Gastrocnemius medialis (tissue), 4 donors: ENCODE measurements around the gene PANK3. TPM values are rescaled to one million over a fixed set of nuclear protein-coding genes. Genes with fewer than 3 reads are reported as not detected.

Experiments
- ATAC-seq, 2 donors: fragments of 150-250 bp; one replicate each; pipeline ENCODE4 v1.9.1; 2016
- DNase-seq, 2 donors: peaks; one replicate each; pipeline ENCODE4 v3.0.0-alpha.2; 2019
- H3K27ac ChIP-seq, 4 donors: fragments of 200-600 bp; sonication (generic); 1 replicate in 1 of 4; 2 replicates in 3 of 4; pipeline ENCODE4 v1.5.1; 2016 to 2018; ENCODE audit warnings: mild to moderate bottlenecking in 2 of 4, moderate library complexity in 1 of 4
- H3K27me3 ChIP-seq, 3 donors: fragments of 200-600 bp; sonication (generic) in 2 of 3; 1 replicate in 1 of 3; 2 replicates in 2 of 3; pipeline versions ENCODE4 v1.5.1 to v1.6.0; 2016 to 2019; ENCODE audit warnings: mild to moderate bottlenecking in 1 of 3, moderate library complexity in 1 of 3
- H3K36me3 ChIP-seq, 2 donors: fragments of 200-600 bp; sonication (generic) in 1 of 2; one replicate each; pipeline ENCODE4 v1.5.1; 2017 to 2018
- H3K4me1 ChIP-seq, 2 donors: fragments of 200-600 bp; sonication (generic) in 1 of 2; one replicate each; pipeline ENCODE4 v1.5.1; 2016 to 2017; ENCODE audit warnings: mild to moderate bottlenecking in 2 of 2
- H3K4me3 ChIP-seq, 4 donors: fragments of 200-600 bp; sonication (generic) in 3 of 4; 1 replicate in 1 of 4; 2 replicates in 3 of 4; pipeline ENCODE4 v1.5.1; 2016 to 2019; ENCODE audit warnings: mild to moderate bottlenecking in 2 of 4
- H3K9me3 ChIP-seq, 3 donors: fragments of 200-600 bp; sonication (generic) in 2 of 3; 1 replicate in 1 of 3; 2 replicates in 2 of 3; pipeline ENCODE4 v1.5.1; 2016 to 2019
- CTCF ChIP-seq, 5 experiments: fragments of 450-650 bp in 3 of 5; fragments of 200-600 bp in 2 of 5; sonication (generic) in 2 of 5; IDR thresholded peaks in 4 of 5; conservative IDR thresholded peaks in 1 of 5; 1 replicate in 4 of 5; 2 replicates in 1 of 5; pipeline ENCODE4 v1.5.1; 2016 to 2019; ENCODE audit warnings: antibody characterized with exemption in 5 of 5, mild to moderate bottlenecking in 3 of 5, moderate library complexity in 3 of 5
- POLR2A ChIP-seq, 2 donors: fragments of 450-650 bp; IDR thresholded peaks; one replicate each; pipeline ENCODE4 v1.6.1; 2017; ENCODE audit warnings: antibody characterized with exemption in 2 of 2, mild to moderate bottlenecking in 2 of 2, moderate library complexity in 2 of 2
- in situ Hi-C, 4 donors: fragments of 200-750 bp; cut with MboI; loops; one replicate each; pipeline versions ENCODE4 v1.15.0 to v1.8.0; 2017; ENCODE audit warnings: low sequenced_read_pairs in 4 of 4
- intact Hi-C: fragments of 100-400 bp; cut with DNase I; formaldehyde crosslinking; loops from one replicate; pipeline ENCODE4 v1.15.1; 2023; ENCODE audit warnings: low total_unique reads
- total RNA-seq, 4 donors: library from RNA; depleted of rRNA; stranded (reverse); fragments of >200 nt; gene quantifications; one replicate each; pipeline versions ENCODE4 v1.1.0 to v1.2.3, GENCODE V29; 2016

PANK3 gene
- total RNA-seq, 4 donors from 2014 or later = 14.5 to 23.5 (median 16.1) TPM

DNA sequence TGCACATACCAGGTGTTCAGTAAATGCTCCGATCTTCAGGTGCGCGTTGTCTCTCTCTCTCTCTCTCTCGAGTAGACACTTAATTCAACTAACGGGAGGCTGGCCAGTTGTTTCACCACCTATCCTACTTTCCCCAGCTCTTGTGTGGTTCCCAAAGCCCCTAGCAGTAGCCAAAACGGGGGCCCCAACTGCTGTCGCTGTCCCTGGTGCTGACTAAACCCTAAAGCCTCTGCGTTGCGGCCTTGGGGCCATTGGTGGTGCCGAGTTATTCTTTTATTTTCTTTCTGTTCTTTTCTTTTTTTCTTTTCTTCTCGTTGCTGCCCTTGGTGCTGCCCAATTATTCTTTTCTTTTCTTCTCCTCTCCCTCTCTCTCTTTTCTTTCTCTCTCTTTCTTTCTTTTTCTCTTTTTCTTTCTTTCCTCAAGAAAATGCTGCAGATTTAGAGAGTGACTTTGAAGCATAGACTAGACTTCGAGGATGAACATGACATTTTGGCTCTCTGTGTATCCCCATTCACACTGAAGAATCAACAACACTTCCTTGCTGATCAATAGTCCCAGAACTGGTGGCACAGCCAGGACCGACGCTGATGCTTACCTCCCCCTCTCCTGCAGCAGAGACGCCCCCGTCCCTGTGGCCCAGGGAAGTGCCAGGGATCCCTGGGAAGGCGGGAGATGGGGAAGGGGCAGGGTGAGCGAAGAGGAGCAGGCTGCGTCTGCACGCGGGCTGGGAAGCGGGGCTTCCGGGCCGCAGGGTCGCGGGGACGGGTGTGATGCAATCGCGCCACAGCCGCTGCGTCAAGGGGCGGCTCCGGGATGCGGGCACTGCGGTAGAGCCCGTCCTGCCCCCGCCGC, 50.4 kb downstream of the PANK3 start, which contains the start of gene FBLL1:
Gene FBLL1 (plus strand): TSS at position 785 of the 853 bp plus-strand sequence. CDS start 200 bp downstream, outside the sequence.
- no peak for TF ChIP-seq POLR2A (IDR thresholded peaks at IDR 0.05)
- TF ChIP-seq CTCF (IDR thresholded peaks at IDR 0.05 in 4 of 5, conservative IDR thresholded peaks at IDR 0.05 in 1 of 5) = no peak
- peak within 1 kb of the TSS in 3 of 4 donors; percentile 5 to 33 (median 25) for H3K4me3 ChIP-seq
- in situ Hi-C loops = no loop called here
- no peaks in the 10 kb centered on the region for H3K4me1 ChIP-seq
- H3K27me3 ChIP-seq = peaks cover 29 to 44% (median 39%) of the 10 kb centered on the region in 3 donors
- intact Hi-C loops = no loop called here
- no peaks in the 10 kb centered on the region for H3K36me3 ChIP-seq
- DNase-seq (no peak), ATAC-seq (no peak)
- H3K9me3 ChIP-seq = no peaks in the 10 kb centered on the region
- H3K27ac ChIP-seq = no peak within 1 kb of the TSS

- no peak overlapping the region for H3K27ac ChIP-seq
- no peaks in the 10 kb centered on the region for H3K9me3 ChIP-seq
- H3K27me3 ChIP-seq = peaks cover 29 to 43% (median 39%) of the 10 kb centered on the region in 3 donors
- ATAC-seq (no peak), DNase-seq (no peak)
- TF ChIP-seq POLR2A (IDR thresholded peaks at IDR 0.05) (no peak), CTCF (IDR thresholded peaks at IDR 0.05 in 4 of 5, conservative IDR thresholded peaks at IDR 0.05 in 1 of 5) (no peak)
- no peak overlapping the region for H3K4me3 ChIP-seq
- in situ Hi-C loops (no loop called here), intact Hi-C loops (no loop called here)
- H3K36me3 ChIP-seq = no peaks in the 10 kb centered on the region
- H3K4me1 ChIP-seq = no peaks in the 10 kb centered on the region
Observed at GRCh38 chr5:168527756-168528295, 51.3 kb downstream of the PANK3 start.

GRCh38 chr5:168525856-168526255, 53.3 kb downstream of the PANK3 start:
- no peak for ATAC-seq
- in situ Hi-C loops = no loop called here
- intact Hi-C loops = no loop called here

DNA sequence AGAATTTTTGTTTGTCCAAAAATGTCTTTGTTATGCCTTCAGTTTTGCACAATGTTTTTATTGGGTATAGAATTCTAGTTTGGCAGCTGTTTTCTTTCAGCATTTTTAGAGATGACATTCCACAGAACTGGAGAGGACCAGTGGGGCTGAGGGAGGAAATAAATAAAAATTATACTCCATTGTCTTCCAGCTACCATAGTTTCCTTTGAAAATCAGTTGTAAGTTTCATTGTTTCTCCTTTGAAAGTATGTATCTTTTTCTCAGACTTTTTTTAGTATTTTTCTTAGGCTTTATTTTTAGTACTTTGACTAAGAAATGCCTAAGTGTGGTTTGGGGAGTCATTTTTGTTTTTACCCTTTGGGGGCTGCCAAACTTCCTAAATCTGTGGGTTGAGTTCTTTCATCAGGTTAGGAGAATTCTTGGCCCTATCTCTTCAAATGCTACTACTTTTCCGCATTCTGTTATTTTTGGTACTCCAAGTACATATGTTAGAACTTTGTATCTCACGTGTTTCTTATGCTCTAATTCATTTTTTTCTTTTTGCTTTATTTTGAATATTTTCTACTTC, 65.2 kb downstream of the PANK3 start:
- no peak for TF ChIP-seq CTCF (IDR thresholded peaks at IDR 0.05 in 4 of 5, conservative IDR thresholded peaks at IDR 0.05 in 1 of 5)
- H3K9me3 ChIP-seq = no peaks in the 10 kb centered on the region
- DNase-seq = no peak
- ATAC-seq = no peak
- H3K27me3 ChIP-seq = no peaks in the 10 kb centered on the region
- peaks cover 5 to 99% of the 10 kb centered on the region in 2 donors for H3K36me3 ChIP-seq
- intact Hi-C loops = no loop called here
- no peak overlapping the region for H3K27ac ChIP-seq
- no peak overlapping the region for H3K4me3 ChIP-seq
- in situ Hi-C loops = no loop called here
- no peaks in the 10 kb centered on the region for H3K4me1 ChIP-seq

More at GRCh38 chr5:168525856-168526255, 53.3 kb downstream of the PANK3 start:
- TF ChIP-seq POLR2A (IDR thresholded peaks at IDR 0.05) (no peak), CTCF (IDR thresholded peaks at IDR 0.05 in 4 of 5, conservative IDR thresholded peaks at IDR 0.05 in 1 of 5) (no peak)
- no peak for DNase-seq
- Histone ChIP-seq H3K27ac (no peak overlapping the region), H3K4me3 (no peak overlapping the region), H3K4me1 (no peaks in the 10 kb centered on the region), H3K27me3 (peaks cover 17 to 23% (median 23%) of the 10 kb centered on the region in 3 donors), H3K9me3 (no peaks in the 10 kb centered on the region), H3K36me3 (no peaks in the 10 kb centered on the region)
